GM20000 (cell line): ENCODE results near the gene S100PBP.

Experiments used
- DNase-seq: peaks from one replicate; pipeline ENCODE4 v3.0.0; 2012; ENCODE audit warnings: low spot score
- TF ChIP-seq, protein P1 (sequence below): IDR thresholded peaks from 2 replicates; pipeline ENCODE4 v1.5.1; 2012; ENCODE audit warnings: mild to moderate bottlenecking, control low read depth; ENCODE audit errors: extremely low read depth, missing control alignments

The S100PBP gene

DNA sequence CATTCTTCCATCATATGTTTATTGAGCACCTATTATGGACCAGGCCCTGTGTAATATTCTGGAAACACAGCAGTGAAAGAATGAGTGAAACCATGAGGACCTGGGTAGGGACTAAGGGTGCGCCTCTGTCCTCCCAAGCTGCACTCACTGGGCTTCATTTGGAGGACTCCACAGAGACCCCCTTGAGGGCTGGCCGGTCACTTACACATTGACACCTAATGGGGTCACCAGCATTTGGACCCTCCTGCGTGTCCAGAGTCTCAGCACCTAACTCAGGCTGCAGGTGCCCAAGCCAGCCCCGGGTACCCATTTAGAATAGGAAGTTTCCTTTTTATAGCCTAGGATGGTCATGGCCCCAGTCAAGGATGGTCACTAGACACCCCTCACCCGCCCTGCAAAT, 56.0 kb downstream of the S100PBP start:
- DNase-seq: no peak

GRCh38 chr1:32874860-32875752, 57.7 kb downstream of the S100PBP start:
- no peak for DNase-seq

More for the DNA sequence above, 56.0 kb downstream of the S100PBP start:
- TF ChIP-seq, protein P1, sequence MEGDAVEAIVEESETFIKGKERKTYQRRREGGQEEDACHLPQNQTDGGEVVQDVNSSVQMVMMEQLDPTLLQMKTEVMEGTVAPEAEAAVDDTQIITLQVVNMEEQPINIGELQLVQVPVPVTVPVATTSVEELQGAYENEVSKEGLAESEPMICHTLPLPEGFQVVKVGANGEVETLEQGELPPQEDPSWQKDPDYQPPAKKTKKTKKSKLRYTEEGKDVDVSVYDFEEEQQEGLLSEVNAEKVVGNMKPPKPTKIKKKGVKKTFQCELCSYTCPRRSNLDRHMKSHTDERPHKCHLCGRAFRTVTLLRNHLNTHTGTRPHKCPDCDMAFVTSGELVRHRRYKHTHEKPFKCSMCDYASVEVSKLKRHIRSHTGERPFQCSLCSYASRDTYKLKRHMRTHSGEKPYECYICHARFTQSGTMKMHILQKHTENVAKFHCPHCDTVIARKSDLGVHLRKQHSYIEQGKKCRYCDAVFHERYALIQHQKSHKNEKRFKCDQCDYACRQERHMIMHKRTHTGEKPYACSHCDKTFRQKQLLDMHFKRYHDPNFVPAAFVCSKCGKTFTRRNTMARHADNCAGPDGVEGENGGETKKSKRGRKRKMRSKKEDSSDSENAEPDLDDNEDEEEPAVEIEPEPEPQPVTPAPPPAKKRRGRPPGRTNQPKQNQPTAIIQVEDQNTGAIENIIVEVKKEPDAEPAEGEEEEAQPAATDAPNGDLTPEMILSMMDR: no peak

GRCh38 chr1:32876341-32877210, 59.1 kb downstream of the S100PBP start:
- DNase-seq: peak; percentile 84
- TF ChIP-seq, protein P1: peak; percentile 91

More at GRCh38 chr1:32874860-32875752, 57.7 kb downstream of the S100PBP start:
- TF ChIP-seq, protein P1: no peak

DNA sequence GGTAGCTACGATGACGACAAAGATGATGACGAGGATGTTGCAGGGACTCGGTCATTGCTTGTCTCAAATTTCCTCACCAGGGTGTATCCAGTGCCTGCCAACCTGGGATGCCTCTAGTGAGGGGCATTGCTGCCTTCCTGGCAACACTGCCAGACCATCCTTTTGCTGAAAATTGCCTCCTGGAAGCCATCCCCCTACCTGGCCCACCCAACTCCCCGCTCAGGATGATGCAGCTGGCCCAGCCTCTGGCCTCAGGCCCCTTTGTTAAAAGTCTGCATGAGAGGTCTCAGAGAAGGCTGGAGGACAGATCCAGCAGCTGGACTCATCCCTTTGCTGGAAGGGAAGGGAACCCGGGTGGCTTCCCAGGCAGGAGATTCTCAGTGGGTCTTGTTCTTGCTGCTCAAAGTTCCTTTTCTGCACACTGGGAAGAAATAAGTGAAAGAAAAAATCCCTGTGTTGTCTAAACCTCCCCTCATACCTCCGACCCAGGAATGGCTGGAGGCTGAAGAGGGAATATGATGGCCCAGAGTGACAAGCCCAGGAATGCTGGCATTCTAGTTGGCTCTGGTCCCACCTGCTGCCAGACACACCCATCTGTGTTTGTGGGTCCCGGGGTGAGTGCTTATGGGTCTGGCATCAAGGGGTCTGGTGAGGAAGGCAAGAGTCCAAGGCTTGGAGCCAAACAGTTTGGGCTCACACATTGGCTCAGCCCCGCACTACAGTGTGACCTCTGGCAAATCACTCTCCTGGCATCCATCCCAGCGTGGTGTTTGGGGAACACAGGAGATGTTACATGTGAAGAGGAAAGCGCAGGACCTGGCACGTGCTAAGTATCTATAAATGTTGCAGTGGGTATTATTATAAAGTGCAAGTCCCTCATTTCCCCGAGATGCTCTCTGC, 60.0 kb downstream of the S100PBP start:
- DNase-seq: no peak
- TF ChIP-seq, protein P1: no peak

GRCh38 chr1:32878183-32878582, 60.7 kb downstream of the S100PBP start:
- TF ChIP-seq, protein P1: no peak
- DNase-seq: no peak

- TF ChIP-seq, protein P1: no peak
- DNase-seq: no peak
These were observed 61.2 kb downstream of the S100PBP start for GRCh38 chr1:32878637-32879041.
